GM18526 (cell line): Measurements from ENCODE around the gene CIDEC.

ENCODE experiments used
- POLR2A ChIP-seq: IDR thresholded peaks from 3 replicates; pipeline ENCODE4 v1.6.1; 2011; ENCODE audit not compliant: insufficient read length; ENCODE audit errors: extremely low read depth

CIDEC gene

GRCh38 chr3:9908286-9908685, 28.2 kb upstream of the CIDEC start:
- no peak for TF ChIP-seq POLR2A

- TF ChIP-seq POLR2A: no peak
Observed at GRCh38 chr3:9906480-9906879, 26.4 kb upstream of the CIDEC start.

GRCh38 chr3:9903904-9904303, 23.9 kb upstream of the CIDEC start:
- no peak for TF ChIP-seq POLR2A

GRCh38 chr3:9903238-9903624, 23.2 kb upstream of the CIDEC start:
- TF ChIP-seq POLR2A: no peak

GRCh38 chr3:9902372-9903237, 22.6 kb upstream of the CIDEC start, which contains the start of gene IL17RE:
TSS of gene IL17RE (plus strand) at chr3:9902848. CDS start at chr3:9902933, 85 bp downstream.
- no peak for TF ChIP-seq POLR2A

- TF ChIP-seq POLR2A: no peak
Observed at GRCh38 chr3:9901967-9902366, 21.9 kb upstream of the CIDEC start.

- TF ChIP-seq POLR2A: no peak
Observed at GRCh38 chr3:9899289-9899791, 19.3 kb upstream of the CIDEC start.

GRCh38 chr3:9898467-9899241, 18.6 kb upstream of the CIDEC start:
- no peak for TF ChIP-seq POLR2A

GRCh38 chr3:9897408-9898372, 17.6 kb upstream of the CIDEC start:
- no peak for TF ChIP-seq POLR2A

GRCh38 chr3:9893739-9894138, 13.7 kb upstream of the CIDEC start:
- no peak for TF ChIP-seq POLR2A

- TF ChIP-seq POLR2A: no peak
Observed at GRCh38 chr3:9891072-9891622, 11.1 kb upstream of the CIDEC start.

GRCh38 chr3:9890249-9891071, 10.4 kb upstream of the CIDEC start, which contains the start of gene JAGN1:
TSS of gene JAGN1 (plus strand) at chr3:9890610. CDS start at chr3:9890723, 113 bp downstream.
- TF ChIP-seq POLR2A: peak; percentile 86

- TF ChIP-seq POLR2A: no peak
Observed at GRCh38 chr3:9889405-9889804, 9.4 kb upstream of the CIDEC start.

- no peak for TF ChIP-seq POLR2A
Observed at GRCh38 chr3:9888540-9888939, 8.5 kb upstream of the CIDEC start.

GRCh38 chr3:9887480-9887879, 7.4 kb upstream of the CIDEC start:
- no peak for TF ChIP-seq POLR2A
